GM18868 (cell line): ENCODE data around the gene SLC43A2.
"Not testable (repeated sequence)": the region's sequence is repeated elsewhere in the genome, so short reads cannot be mapped to it uniquely, and the experiment has no call there.

ENCODE experiments used
- ATAC-seq: cut with Tn5 transposase; IDR thresholded peaks from one replicate; pipeline ENCODE4 v1.9.1; 2021; ENCODE audit warnings: mild to moderate bottlenecking, moderate library complexity; ENCODE audit not compliant: unreplicated experiment

SLC43A2 gene

DNA sequence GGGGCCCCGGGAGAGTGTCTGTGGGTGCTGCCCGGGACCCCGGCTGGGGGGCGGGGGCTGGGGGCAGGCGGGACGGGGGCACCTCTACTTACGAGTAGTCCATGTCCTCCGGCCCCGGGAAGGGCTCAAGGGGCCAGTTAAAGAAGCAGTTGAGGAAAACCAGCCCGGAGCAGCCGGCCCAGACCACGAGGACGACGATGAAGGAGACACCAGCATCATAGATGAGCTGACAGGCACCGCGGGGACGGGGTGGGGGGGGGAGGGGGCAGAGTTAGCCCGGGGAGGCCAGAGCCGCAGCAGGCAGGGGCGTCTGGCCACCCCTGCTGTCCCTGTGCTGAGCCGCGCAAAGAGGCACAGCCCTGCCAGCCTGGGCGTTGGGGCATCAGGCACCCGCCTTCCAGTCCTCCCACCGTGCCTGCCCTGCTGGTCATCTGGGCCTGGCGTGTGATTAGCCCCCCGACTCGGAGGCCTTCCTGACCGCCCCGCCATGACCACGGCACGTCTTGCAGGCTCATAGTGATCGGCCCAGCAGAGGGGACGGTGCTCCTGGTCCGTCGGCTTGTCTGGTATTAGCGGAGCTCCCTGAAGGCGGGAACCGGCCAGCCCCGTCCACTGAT lies 37.1 kb downstream of the SLC43A2 start:
- ATAC-seq: no peak

DNA sequence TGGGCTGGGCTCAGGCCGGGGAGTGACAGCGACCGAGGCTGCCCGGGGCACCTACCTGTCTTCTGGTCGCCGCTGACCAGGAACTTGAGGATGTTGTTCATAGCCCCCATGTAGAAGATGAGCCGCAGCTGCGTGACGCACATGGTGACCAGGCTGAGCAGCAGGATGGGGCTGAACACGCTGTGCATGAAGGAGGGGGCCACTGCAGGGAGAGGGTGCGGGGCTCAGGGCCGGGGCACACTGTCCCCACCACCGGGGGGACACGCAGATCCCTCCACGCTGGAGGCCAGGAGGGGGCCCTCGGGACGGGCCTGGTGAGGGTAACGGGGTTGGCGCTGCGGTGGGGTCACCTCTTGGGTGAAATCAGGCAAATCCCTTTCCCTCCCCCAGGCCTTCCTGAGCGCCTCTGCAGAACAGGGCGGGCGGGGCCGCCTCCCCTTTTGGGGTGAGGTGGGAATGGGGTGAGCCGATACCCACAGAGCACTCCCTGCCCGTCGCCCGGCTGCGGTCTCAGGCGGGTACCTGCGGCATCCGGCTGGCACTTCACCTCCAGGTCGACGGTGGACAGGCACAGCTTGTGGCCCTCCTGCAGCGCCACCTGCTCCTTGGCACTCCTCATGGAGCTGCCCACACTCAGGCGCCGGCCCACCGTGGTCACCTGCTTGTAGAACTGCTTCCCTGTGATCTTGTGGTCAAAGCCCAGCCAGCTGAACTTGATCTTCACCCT lies 37.7 kb downstream of the SLC43A2 start:
- no peak for ATAC-seq

DNA sequence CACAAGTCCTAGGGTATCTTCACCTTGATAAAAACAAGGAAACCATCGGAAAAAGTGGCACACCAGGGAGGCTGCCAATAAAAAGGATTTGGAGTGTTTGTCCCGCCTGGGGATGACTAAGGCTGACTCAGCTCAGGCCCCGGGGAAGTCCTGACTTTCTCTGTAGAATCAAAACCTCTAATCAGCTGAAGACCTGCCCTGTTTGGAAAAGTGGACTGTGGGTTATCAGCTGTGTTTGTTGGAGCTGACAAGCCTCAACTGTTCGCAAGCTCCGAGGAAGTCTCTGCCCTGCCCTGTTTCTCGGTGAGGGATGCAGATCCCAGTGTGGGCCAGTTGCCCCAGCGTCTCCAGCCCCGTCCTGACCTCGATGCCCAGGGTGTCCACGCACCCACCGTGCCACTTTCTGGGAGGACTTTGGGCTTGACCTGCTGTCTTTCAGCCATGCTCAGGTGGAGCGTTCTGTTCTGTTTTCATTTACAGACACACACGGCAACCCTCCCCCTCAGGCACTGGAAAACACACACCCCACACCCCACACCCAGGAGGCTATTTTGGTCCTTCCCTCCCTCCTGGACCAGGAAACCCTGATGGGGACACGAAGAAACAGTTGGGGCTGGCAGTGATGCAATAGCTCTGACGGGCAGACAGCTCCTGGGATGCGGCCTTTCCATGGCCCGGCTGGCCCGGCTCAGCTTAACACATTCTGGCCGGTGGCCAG lies 38.4 kb downstream of the SLC43A2 start:
- ATAC-seq: no peak

DNA sequence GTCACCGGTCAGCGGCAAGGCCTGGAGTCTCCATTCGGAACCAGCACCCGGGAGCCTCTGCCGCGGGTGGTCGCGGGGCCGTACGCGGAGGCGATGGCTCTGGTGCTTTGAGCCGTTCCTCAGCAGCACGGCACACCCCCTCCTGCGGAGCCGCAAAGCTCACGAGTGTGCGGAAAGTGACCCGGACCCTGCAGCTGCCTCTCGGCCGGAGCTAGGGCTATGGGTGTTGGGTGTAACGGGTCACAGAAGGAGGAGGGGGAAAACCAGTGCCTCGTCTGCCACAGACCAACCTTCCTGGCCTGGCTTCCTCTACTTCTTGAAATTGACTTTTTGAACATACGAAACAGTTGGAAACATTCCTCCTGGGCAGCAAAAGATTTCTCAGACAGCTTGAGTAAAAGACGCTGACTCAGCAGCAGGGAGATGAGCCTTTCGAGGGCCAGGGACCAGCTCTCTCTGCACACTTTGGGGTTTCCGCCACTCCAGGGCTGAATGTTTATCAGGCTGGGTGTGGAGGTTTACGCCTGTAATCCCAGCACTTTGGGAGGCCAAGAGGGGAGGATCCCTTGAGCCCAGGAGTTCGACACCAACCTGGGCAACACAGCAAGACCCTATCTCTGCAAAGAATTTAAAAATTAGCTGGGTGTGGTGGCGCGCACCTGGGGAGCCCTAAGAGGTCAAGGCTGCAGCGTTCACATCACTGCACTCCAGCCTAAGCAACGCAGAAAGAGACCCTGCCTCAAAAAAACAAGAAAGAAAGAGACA lies 39.6 kb downstream of the SLC43A2 start:
- no peak for ATAC-seq

DNA sequence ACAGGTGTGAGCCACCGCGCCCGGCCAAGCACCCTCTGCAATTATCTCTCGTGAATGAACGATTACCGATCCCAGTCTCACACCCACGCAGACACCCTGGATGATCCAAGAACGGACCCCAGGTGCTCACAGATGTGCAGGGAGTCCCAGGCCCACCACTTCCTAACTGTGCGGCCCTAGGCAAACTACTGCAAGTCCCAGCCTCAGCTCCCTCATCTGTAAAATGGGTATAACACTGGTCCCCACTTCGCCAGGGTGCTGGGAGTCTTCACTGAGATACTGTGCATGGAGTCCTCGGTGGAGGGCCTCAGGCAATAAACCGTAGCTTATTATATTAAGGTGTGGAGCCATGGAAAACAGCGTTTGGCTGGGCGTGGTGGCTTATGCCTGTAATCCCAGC lies 44.5 kb downstream of the SLC43A2 start:
- ATAC-seq: no peak

GRCh38 chr17:1583556-1583955 lies 45.1 kb downstream of the SLC43A2 start:
- no peak for ATAC-seq

DNA sequence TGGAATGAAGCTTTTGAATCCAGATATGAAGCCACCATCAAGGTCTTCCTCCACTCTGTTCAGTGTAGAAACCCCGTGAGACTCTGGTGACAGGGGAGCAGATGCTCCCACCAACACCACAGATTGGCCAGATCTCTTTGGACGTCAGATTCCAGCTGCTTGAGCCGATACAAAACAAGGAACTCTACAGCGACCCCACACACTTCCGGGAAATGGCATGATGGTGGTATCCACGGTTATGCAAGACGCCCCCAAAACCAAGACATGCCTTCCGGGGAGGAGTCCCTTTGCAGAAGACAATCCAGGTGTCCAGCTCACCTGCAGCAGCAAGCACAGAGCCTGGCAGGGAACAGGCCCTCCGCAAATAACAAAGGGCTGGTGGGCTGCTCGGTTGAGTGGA lies 46.3 kb downstream of the SLC43A2 start:
- ATAC-seq: no peak

DNA sequence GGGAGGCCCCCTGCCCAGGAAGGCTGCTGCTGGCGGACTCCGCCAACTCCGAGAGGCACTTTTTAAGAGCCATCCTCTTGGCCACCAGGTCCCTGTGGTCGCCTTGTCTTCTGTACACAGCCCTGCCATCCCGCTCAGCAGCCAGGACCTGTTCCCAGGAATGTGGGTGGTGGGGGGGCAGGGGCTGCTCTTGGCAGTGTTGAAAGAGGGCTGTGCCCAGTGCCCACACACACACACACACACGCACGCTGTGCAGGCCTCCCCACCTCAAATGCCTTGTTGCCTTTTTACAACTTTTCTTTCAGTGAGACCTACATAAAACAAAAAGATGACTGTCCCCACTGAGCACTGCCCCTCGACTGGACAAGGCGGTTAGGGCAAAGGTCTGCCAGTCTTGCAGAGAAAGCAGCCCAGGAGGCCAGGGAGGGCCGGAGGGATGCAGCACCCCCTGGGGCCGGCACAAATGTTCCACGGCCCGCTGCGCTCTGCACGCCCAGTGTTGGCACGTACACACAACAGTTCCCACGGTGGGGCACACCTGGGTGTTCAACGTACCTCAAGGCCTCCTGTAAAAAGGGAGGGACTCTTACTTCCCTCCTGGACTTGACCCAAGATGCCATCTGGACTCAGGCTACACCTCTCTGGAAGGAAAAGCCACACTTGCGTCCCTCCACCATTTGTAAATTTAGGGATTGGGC lies 47.5 kb downstream of the SLC43A2 start:
- ATAC-seq: no peak

- no peak for ATAC-seq
Measured at GRCh38 chr17:1578029-1578428, 50.6 kb downstream of the SLC43A2 start.

DNA sequence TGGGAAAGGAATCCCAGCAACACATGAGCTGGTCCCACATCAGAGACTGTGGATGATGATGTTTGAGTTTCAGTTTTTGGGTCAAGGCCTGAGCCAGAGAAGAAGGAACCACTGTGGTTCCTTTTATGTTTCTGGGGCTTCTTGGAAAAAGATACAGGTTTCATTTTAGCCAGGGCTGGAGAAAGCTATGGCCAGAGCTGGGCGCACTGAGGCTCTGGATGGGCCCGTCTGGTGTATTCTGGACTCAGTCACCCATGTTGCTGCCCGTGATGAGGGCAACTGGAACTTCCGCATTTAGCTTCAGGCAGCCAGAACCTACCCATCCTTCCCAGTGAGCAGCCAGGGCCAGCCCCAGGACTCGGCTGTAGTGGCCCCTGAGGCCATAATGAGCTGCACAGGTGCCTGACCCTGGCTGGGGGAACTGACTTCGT lies 51.0 kb downstream of the SLC43A2 start:
- no peak for ATAC-seq

DNA sequence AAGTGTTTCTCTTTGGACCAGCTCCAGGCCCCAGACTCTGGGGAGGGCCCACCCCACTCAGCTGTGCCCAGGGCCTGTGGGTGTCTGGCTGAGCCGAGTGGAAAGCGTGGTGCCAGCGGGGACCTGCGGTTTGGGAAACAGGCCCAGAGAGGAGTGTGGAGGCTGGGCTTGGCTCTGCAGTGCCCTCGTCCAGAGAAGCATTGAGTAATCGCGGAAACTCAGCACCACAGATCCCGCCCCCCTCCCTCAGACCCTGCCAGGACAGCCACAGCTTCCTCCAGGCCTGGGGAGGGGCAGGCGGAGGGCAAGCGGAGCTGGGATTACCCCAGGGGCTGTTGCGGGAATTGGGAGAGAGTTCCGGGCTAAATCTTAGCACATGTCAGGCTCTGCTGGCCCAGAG lies 51.5 kb downstream of the SLC43A2 start:
- no peak for ATAC-seq

DNA sequence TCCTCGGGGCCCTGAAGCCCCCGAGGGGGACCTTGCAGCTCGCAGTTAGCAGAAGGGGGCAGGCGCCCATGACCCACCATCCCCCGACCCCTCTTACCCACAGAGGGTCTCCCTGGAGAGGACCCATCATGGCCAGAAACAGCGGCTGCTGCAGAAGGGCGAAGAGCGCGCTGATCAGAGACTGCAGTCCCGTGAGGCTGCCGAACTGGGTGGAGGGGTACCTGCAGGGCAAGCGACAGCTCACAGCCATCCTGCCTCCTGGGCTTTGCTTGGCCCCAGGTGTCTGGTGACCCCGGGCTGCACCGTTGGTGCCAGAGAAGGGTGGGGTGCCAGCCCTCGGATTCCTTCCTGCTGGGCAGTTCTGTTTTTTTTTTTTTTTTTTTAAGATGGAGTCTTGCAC lies 52.1 kb downstream of the SLC43A2 start:
- ATAC-seq: no peak

- ATAC-seq: no peak
Measured at GRCh38 chr17:1574697-1575471, 53.8 kb downstream of the SLC43A2 start.

DNA sequence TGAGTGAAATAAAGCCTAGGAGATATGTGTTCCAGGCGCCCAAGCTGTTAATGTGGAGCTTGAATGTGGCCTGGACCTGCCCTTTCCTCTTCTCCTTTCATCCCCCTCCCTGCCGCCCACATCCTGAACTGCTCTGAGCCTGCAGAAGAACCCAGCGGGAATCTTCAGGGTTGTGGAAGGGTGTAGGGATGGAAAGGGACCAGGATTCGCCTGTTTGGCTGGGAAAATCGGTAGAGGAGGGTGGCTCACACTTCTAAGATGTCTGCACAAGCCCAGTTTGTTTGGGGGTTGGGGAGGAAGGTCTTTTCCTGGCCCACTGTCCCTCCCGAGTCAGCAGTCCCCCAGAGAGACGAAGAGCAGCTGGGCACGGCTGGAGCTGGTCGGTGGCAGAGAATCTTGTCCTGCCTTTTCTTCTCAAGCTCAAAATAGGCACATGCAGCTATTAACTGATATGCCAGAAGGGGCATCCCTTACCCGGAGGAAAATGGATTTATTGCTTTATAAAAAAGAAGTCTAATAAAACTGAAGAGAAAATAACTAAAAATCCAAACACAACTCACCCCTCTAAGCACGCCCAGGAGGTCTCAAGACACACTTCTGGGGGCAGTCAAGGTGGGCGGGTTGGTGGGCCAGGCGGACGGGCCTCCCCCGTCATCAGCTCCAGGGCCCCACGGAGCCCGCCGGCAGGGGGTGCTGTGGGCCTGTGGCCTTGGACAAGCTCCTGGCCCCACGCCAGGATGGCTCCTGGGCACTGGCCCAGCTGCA lies 54.5 kb downstream of the SLC43A2 start:
- ATAC-seq: no peak

GRCh38 chr17:1572646-1573045 lies 56.0 kb downstream of the SLC43A2 start:
- ATAC-seq: not testable (repeated sequence)

DNA sequence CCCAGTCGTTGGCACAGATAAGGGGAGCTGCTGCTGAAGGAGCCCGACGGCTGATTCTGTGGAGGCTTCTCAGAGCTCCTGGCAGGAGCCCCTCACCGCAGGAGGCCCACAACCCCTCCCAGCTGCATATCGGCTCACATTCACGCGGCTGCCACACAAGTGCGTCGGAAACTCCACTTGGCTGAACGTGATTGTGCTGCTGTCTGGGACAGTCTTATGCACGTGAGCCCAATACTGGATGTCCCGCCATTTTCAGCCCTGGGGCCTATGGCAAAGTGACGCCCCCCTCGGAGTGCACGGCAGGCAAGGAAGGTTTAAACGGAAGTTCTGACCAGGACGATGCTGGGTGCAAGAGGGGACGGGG lies 57.3 kb downstream of the SLC43A2 start:
- ATAC-seq: no peak

DNA sequence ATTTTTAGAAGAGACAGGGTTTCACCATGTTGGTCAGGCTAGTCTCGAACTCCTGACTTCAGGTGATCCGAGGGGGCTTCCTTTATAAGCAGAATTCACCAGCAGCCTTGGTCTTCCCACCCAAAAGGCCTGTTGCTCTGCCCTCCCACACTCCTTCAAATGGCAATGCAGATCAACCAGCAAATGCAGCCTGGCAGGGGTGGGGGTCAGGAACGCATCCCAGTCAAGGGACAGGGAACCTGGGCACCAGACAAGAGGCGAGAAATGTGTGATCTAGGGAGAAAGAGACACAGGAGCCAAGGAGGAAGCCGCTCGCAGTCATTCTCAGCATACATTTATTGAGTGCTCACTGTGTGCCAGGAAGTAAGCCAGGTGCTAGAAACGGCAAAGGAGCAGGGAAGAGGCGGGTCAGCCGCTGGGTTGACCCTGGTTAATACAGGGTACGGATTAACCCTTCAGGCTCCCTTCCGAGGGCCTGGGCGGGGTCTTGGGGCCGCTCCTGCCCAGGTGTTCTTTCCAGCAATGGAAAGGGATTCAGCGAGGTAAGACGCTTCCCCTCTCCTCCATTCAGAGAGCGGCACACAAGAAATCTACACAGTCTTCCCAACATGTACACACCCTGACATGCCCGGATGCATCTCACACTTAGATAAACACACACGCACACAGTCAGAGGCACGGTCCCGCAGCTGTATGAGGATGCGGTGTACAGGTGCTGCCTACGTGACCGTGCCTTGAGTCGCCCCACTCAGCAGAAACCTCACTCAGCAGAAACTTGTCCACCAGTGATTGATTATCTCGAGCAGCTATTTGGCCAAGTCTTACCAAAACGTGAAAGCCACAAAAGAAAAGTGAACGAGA lies 59.5 kb downstream of the SLC43A2 start:
- no peak for ATAC-seq

GRCh38 chr17:1566505-1567199 lies 62.0 kb downstream of the SLC43A2 start:
- ATAC-seq: no peak
